HG03280 (cell line): Measurements from ENCODE around the gene MAN2A2.
"Not testable (repeated sequence)": the region's sequence is repeated elsewhere in the genome, so short reads cannot be mapped to it uniquely, and the experiment has no call there.

Experiments used
- ATAC-seq: cut with Tn5 transposase; IDR thresholded peaks from one replicate; pipeline ENCODE4 v1.9.1; 2021; ENCODE audit warnings: mild to moderate bottlenecking, moderate library complexity; ENCODE audit not compliant: unreplicated experiment

Gene MAN2A2

DNA sequence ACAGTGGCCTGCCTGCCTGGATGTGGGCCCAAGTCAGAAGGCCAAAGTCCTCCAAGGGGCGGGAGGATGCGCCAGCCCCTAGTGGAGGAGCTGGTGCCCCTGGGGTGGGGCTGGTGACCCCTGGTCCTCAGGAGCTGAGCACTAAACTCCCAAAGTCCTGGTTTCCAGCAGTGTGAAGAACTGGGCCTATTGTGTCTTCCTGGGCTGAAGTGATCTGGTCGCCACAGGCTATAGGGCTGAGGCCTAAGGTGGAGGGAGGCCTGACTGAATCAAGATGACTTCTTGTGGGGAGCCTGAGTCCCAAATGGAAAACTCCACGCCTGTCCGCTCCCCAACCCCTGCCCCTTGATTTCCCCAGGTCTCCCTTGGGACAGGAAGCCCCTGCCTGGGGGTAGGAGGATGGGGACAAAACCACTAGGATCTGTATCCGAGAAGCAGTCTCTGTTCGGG is 19.6 kb upstream of the MAN2A2 start:
- no peak for ATAC-seq

DNA sequence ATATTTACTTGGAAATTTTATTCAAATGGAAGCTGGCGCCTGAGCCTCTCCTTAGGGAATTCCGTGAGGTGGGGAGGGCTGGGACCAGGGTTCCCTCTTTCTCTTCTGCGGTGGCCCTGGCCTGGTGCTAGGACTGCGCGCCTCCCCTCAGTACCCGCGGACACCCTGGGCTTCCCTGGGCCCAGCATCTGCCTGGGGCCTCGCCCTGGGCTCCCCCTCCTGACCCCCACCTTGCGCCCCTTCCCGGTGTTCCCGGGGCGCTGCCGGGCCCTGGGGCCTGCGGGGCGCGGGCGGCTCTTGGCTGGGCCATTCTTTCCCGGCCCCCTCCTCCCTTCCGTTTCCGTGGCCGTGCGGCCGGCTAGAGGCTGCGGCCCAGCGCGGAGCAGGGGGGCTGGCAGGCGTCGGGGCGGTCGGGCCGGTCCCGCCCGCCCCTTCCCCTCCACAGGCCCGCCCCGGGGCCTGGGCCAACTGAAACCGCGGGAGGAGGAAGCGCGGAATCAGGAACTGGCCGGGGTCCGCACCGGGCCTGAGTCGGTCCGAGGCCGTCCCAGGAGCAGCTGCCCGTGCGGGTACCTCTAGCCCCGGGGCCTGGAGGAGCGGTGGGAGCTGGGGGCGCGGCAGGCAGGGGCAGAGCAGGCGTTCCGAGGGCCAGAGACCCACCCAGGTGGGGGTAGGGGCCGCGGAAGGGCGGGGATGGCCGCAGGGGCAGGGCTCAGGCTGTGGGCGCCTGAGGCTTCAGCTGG is 19.0 kb upstream of the MAN2A2 start, which contains the start of gene FES:
Gene FES, plus strand, starts transcription at position 529 of the 743 bp plus-strand sequence. CDS start 542 bp downstream, outside the sequence.
- ATAC-seq: no peak

DNA sequence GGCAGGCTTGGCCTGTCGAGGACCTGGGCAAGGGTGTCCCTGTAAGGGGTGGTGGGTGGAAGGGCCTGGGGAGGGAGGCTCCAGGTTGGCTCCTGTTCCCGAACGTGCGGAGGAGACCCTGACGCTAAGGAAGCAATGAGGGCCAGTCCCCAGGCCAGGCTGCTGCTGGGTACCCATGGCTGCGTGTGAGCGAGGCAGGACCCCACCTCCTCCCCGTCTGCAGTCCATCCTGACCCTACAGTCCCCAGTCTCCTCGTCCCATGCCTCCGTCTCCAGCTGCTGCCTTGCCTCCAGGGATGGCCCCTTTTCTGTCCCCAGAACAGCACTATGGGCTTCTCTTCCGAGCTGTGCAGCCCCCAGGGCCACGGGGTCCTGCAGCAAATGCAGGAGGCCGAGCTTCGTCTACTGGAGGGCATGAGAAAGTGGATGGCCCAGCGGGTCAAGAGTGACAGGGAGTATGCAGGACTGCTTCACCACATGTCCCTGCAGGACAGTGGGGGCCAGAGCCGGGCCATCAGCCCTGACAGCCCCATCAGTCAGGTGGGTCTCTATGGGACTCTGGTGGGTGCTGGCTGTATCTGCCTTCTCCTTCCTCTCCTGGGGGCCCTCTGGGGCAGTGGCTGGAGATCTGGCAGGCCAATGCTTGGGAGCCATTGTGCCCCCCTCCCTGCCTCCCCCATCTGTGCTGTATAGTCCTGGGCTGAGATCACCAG is 18.2 kb upstream of the MAN2A2 start:
- ATAC-seq: peak; percentile 4

DNA sequence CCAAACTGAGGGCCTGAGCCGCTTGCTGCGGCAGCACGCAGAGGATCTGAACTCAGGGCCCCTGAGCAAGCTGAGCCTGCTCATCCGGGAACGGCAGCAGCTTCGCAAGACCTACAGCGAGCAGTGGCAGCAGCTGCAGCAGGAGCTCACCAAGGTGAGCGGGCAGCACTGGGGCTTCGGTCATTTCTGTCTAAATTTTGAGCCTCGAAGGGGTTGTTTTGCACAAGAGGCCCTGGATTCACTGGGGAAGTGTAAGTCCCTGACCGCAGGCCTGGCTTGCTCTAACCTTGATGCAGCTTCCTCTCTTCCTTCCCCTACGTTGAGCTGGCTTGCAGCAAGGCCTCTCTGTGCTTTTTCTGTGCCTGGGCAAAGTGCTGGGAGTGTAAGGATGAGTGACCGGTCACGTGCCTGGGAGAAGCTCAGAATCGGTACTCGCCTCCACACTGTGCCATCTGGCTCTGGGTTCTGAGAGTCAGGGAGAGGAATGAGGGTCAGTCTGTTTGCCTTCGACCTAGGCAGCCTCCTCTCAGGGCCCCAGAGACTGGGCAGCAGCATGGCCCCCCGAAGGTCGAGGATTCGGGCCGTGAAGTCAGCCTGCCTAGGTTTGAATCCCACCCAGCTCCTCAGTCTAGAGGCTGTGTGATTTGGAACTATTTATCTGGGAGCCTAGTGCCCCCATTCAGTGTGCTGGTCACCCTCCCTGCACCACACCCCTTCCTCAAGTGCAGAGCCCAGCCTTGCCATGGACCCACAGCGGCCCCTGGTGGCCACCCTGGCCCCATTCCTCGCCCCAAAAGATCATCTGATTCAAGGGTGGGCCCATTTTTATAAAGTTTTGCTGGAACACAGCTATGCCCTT is 17.4 kb upstream of the MAN2A2 start:
- peak; percentile 51 for ATAC-seq

DNA sequence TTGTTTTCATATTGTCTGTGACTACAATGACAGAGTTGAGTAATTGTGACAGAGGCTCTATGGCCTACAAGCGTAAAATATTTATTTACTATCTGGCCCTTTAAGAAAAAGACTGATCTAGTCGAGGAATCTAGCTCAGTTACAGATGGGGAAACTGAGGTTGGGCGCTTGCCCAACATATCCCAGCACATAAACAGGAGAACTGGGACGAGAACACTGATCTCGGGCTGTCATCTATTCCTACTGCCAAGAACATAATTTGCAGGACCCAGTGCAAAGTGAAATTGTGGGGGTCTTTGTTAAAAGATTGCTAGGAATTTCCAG is 16.8 kb upstream of the MAN2A2 start:
- no peak for ATAC-seq

DNA sequence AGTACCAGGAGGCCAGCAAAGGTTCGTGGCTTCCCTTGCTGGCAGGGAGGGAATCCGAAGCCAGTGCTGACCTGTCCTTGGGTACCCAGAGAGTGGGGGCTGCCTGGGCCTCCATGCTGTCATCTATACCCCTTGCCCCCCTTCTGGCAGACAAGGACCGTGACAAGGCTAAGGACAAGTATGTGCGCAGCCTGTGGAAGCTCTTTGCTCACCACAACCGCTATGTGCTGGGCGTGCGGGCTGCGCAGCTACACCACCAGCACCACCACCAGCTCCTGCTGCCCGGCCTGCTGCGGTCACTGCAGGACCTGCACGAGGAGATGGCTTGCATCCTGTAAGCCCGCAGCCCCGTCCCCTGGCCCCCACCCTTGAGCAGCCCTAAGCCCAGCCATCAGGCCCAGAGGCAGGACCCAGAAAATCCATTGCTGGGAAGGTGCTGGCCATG is 16.0 kb upstream of the MAN2A2 start:
- ATAC-seq: no peak

DNA sequence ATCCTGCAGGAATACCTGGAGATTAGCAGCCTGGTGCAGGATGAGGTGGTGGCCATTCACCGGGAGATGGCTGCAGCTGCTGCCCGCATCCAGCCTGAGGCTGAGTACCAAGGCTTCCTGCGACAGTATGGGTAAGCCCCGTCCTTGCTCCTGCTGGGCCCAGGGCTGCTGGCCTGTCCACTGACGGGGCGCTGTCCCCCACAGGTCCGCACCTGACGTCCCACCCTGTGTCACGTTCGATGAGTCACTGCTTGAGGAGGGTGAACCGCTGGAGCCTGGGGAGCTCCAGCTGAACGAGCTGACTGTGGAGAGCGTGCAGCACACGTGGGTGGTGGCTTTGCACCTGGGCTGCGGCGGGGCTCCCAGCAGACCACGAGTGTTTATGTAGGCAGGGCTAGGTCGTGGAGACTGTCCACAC is 13.8 kb upstream of the MAN2A2 start:
- no peak for ATAC-seq

DNA sequence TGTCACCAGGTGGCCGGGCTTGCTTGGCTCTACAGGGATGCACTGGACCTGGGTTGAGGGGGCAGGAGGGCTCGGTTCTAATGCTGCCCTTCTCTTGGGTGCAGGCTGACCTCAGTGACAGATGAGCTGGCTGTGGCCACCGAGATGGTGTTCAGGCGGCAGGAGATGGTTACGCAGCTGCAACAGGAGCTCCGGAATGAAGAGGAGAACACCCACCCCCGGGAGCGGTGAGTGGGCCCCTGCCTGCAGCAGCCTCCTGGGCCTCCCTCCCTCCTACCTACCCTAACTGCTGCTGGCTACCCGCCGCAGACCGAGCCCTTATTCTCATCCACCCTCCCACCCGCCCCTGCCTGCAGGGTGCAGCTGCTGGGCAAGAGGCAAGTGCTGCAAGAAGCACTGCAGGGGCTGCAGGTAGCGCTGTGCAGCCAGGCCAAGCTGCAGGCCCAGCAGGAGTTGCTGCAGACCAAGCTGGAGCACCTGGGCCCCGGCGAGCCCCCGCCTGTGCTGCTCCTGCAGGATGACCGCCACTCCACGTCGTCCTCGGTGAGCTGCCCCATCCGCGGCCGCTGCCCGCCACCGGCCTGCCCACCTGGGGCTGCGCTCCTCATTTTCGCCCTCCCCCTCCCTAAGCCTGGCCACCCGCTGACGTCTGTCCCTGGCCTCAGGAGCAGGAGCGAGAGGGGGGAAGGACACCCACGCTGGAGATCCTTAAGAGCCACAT is 13.2 kb upstream of the MAN2A2 start:
- no peak for ATAC-seq

DNA sequence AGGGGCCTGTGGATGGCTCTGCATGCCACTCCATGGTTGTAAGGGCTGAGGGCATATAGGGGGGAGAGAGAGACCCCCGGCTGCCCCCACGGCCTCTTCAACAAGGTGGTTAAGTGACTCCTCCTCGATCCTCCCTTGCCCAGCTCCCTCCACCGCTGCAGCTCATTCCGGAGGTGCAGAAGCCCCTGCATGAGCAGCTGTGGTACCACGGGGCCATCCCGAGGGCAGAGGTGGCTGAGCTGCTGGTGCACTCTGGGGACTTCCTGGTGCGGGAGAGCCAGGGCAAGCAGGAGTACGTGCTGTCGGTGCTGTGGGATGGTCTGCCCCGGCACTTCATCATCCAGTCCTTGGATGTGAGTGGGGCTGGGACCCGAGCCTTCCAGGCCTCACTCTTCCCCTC is 12.3 kb upstream of the MAN2A2 start:
- ATAC-seq: no peak

DNA sequence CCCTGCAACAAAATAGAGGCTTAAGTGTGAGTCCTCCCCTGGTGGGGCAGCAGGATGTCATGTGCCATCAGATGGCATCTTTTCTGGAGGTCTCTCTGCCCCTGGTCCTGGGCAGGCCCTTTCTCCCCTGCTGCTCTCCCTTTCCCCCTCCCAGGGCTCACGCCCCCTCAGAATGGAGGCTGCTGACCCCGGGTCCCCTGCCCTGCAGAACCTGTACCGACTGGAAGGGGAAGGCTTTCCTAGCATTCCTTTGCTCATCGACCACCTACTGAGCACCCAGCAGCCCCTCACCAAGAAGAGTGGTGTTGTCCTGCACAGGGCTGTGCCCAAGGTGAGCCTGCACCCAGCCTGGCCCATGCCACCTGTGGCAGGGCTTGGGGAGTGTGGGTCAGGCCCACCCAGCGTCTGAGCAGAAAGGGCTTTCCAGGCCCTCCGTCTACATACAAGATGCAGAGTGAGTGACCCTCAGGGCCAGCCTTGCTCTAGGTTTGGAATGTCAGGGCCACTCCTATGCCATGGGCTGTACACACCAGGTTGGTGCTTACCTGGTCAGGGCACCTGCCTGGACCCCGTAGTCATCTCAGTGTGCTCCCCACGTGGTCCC is 11.7 kb upstream of the MAN2A2 start:
- no peak for ATAC-seq

DNA sequence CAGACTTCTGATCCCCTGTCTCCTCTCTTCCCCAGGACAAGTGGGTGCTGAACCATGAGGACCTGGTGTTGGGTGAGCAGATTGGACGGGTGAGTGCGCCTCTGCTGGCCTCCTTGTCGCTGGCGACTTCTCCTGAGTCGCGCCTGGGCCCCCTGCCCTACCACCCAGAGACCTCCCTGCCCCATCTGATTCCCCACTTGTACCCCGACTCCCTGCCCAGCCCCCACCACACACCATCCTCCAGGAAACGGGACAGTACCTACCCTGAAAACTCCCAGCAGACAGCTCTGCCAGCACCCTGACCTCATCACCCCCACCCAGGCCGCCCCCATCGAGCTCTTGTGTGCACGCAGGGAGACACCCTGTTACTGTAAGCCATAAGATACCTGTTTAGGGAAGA is 11.1 kb upstream of the MAN2A2 start:
- ATAC-seq: no peak

DNA sequence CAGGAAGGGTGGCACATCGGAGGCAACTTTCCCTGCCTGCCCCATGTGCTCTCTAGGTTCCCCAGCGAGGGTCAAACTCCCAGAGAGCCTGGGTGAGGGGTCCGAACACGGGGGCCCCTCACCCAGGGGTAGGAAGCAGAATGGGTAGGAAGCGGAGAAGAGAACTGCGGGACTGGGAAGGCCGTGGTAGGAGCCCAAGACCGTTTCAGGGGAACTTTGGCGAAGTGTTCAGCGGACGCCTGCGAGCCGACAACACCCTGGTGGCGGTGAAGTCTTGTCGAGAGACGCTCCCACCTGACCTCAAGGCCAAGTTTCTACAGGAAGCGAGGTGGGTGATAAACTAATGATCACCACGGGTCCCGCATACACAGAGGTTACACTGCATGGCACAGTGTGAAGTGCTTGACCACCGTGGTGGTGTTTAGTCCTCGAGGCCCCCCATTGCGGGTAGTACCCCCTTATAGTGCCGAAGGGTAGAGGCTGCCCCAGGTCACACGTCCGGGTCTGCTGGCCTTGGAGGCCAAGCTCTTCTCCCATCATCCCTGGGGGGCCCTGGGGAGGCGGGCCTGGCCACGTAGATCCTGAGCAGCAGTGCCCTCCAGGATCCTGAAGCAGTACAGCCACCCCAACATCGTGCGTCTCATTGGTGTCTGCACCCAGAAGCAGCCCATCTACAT is 10.5 kb upstream of the MAN2A2 start:
- ATAC-seq: no peak

DNA sequence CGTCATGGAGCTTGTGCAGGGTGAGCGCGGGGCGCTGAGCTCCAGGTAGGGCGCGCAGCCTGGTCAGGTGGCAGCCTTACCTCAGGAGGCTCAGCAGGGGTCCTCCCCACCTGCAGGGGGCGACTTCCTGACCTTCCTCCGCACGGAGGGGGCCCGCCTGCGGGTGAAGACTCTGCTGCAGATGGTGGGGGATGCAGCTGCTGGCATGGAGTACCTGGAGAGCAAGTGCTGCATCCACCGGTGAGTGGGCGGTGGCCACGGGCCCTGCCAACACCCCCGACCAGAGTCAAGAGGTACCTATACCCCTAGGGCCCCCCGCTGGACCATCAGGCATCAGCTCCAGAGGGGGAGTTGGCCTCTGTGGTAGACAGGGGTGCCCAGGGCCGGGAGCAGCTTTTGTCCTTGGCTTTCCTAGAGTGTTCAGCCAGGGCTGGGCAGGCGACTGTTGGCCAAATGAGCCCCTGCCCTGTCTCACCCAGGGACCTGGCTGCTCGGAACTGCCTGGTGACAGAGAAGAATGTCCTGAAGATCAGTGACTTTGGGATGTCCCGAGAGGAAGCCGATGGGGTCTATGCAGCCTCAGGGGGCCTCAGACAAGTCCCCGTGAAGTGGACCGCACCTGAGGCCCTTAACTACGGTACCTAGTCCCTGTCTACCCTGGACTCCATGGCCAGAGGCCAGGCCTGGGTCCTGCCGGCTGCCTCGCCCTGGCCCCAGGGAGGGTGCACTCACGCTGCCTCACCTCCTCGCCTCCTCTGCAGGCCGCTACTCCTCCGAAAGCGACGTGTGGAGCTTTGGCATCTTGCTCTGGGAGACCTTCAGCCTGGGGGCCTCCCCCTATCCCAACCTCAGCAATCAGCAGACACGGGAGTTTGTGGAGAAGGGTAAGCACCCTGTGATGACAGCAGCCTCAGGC is 9.7 kb upstream of the MAN2A2 start:
- no peak for ATAC-seq

DNA sequence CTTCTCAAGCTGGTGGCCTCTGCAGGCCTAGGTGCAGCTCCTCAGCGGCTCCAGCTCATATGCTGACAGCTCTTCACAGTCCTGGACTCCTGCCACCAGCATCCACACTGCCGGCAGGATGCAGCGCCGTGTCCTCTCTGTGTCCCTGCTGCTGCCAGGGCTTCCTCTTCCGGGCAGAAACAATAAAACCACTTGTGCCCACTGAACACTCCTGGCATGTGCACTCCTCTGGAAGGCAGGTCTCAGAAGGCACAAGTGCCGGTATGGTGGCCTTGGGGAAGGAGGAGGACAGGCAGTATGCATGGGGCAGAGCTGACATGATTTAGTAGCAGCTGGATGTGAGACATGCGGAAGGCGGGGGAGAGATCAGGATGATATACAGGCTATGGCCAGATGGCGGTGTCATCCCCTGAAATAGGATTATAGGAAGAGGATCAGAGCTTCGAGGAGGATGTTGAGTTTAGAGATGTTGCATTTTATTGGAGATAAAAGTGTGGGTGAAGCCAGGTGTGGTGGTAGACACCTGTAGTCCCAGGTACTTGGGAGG is 7.5 kb upstream of the MAN2A2 start:
- no peak for ATAC-seq

DNA sequence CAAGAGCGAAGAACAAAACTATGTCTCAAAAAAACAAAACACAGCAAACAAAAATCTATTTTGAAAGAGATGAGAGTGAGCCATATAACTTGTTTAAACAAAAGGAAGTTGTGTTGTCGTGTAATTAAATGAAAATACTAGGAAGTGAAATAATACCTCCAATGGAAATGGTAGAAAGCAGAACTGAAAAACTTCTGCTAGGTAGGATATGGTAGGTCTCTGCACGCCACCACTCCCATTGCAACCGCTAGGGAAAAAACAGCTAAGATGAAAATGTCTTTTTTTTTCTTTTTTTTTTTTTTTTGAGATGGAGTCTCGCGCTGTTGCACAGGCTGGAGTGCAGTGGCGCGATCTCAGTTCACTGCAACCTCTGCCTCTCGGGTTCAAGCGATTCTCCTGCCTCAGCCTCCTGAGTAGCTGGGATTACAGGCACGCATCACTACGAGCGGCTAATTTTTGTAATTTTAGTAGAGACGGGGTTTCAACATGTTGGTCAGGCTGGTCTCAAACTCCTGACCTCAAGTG is 5.9 kb upstream of the MAN2A2 start:
- not testable (repeated sequence) for ATAC-seq

DNA sequence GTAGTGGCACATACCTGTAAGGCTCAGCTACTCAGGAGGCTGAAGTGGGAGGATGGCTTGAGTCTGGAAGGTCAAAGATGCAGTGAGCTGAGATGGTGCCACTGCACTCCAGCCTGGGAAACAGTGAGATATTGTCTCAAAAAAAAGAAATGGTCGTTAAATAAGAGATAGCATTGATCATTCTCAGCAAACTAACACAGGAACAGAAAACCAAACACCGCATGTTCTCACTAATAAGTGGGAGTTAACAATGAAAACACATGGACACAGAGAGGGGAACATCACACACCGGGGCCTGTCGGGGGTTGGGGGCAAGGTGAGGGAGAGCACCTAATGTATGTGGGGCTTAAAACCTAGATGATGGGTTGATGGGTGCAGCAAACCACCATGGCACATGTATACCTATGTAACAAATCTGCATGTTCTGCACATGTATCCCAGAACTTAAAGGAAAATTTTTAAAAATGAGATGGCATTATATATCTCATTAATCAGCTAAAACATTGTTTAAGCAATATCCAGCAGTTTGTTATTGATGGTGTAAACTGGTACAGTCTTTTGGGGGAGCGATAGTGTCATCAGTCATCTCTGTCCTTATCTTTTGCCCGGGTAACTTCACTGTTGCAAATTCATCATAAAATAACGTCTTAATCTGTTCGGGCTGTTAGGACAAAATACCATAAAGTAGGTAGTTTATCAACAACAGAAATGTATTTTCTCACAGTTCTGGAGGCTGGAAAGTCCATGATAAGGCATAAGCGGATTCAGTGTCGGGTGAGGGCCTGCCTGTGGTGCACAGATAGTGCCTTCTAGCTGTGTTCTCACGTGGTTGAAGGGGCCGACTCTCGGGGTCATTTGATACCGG is 1.7 kb upstream of the MAN2A2 start:
- no peak for ATAC-seq
